NCI-H1436 treated with DMSO at 0.1 percent for 48 hours (cell line): Measurements from ENCODE around the gene NAALADL2.

ENCODE experiments used
- DNase-seq: peaks from one replicate; lab custom pipeline; 2025; lab: John Stamatoyannopoulos, UW

The NAALADL2 gene

DNA sequence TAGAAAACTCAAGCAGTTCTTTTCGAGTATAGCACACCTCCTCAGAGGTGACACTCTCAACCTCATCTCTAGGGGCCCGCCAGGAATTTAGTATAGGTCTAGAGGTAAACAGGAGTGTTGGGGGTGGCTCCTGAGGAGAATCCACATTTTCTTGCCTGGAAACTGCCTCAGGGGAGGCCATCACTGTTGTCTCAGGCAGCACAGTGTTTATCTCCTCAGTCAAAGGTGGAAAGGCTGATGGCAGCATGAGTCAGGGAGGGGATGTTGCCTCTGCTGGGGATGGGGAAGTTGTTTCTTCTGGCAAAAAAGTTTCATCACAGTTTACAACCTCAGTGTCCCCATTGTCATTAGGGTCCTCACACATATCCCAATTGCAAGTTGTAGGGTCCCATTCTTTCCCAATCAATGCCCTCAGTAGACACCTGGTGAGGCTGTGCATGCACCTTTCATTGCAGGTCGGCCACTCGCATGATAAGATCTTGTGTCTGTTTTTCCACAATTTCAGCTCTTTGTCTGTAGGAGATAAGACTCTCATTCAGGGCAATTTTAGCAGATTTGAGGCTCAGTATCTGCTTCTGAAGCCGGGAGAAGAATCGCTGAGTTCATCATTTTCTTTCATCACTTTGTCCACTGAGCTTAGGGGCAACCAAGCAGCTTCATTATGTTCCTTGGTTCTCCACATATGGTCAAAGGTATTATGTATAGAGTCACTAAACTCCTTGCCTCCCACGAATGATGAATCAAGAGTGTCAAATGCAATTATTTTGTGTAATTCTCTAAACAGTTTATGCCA is 25.8 kb downstream of the NAALADL2 start:
- DNase-seq, result no peak

DNA sequence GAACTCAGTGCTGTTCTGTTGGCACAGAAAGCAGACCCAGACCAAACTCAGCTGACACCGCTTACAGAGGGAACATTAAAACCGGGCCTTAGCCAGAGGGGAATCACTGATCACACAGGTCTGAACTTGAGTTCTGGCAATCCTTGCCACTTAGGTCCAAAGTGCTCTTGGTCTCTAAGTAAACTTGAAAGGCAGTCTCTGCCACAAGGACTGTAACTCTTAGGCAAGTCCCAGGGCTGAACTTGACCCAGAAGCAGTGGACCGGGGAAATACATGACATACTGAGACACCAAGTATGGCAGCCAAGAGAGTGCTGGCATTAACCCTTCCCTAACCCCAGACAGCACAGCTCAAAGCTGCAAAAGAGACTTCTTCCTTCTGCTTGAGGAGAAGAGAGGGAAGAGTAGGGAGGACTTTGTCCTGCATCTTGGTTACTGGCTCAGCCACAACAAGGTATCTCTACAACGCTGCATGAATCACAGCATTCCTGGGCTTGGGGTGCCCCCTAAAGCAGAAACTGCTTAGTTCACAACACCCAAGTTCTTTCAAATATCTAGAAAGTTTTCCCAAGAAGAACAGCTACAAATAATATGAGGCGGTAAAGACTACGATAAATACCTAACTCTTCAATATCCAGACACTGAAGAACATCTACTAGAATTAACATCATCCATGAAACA is 32.5 kb downstream of the NAALADL2 start:
- DNase-seq, result no peak

GRCh38 chr3:174907027-174907426 is 47.9 kb downstream of the NAALADL2 start:
- no peak for DNase-seq

DNA sequence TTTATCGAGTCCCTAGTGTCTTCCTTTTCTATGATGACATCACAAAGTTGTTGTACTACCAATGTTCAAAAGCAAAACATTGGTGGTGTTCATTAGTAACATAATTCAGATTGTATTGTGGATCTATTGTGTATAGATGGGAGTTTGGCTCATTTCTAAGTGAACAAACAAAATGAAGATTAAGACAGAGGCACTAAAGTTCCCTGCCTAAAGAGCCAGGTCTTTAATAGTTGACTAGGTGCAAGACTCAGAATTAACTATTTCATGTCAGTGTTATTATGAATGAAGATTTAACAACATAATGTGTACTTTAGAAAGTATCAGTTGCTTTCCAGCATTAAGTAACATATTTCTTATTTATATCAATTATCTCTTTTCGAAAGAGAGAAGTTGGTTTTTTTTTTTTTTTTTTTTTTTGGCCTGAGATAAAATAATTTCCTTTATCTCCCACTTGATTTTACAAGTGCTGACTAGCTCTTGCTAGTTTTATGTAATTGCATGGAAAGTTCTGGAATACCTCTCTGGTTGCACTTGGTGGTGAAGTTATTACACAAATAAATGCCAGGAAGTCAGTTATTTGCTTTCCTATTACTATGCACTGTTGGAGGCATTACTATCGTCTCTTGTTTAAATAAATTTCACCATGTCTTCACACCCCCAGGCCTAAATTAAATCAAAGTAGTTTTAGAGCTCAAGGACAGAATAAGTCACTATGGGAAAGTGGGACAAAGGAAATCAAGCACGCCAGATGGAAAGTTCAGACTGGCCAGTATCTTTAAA is 48.7 kb downstream of the NAALADL2 start:
- DNase-seq, result no peak

- no peak for DNase-seq
Observed at GRCh38 chr3:174931473-174932353, 72.6 kb downstream of the NAALADL2 start.

GRCh38 chr3:174936590-174936989 is 77.5 kb downstream of the NAALADL2 start:
- DNase-seq, result no peak

GRCh38 chr3:174937478-174937877 is 78.3 kb downstream of the NAALADL2 start:
- DNase-seq, result no peak

DNA sequence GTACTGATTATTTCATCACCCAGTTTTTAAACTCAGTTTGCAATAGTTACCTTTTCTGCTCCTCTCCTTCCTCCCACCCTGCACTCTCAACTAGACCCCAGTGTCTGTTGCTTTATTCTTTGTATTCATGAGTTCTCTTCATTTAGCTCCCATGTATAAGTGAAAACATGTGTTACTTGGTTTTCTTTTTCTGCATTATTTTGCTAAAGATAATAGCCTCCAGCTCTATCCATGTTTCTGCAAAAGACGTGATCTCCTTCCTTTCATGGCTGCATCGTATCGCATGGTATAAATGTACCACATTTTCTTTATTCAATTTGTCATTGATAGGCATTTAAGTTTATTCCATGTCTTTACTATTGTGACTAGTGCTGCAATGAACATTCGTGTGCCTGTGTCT is 79.0 kb downstream of the NAALADL2 start:
- DNase-seq, result no peak

DNA sequence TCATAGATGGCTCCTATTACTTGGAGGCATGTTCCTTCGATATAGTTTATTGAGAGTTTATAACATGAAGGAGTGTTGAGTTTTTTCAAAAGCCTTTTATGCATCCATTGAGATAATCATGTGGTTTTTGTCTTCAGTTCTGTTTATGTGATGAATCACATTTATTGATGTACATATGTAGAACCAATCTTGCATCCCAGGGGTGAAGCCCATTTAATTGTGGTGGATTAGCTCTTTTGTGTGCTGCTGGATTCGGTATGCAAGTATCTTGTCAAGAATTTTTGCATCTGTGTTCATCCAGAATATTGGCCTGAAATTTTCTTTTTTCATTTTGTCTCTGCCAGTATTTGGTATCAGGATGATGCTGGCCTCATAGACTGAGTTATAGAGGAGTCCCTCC is 81.0 kb downstream of the NAALADL2 start:
- DNase-seq, result no peak

DNA sequence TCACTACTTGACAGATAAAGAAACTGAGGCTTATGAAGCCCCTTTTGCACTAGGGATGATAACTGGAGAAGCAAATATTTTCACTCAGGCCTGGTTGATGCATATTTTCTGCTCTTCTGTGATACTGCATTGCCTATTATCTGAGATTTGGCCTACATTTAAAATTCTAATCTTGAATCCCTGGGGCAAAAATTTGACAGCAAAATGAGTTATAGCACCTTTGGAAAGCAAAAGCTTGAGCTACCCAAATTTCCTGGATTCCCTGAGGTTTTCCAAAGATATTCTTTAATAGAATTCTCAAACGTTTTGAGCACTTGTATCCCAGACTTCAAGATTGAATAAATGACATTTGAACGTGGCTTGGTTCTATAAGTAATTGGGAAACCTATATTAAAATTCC is 86.1 kb downstream of the NAALADL2 start:
- DNase-seq, result no peak

- no peak for DNase-seq
Observed at GRCh38 chr3:174945951-174946350, 86.8 kb downstream of the NAALADL2 start.

- no peak for DNase-seq
Observed at GRCh38 chr3:174949523-174949922, 90.4 kb downstream of the NAALADL2 start.

DNA sequence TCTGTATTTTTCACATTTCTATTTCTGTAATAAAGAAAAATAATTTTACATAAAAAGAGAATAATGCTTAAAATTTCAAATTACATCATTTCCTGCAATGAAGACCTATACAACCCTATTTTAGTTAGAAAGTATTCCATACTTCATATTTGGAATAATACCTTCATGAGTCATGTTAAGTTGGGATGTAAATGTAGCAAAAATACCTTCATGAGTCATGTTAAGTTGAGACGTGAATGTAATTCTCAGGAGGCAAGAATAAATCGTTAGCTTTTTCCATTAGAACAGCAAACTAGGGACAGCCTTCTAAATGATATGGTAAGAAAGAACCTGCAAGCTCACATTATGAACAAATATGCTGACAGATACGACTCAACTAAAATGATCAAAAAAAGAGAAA is 91.9 kb downstream of the NAALADL2 start:
- DNase-seq, result no peak

- DNase-seq, result no peak
Observed at GRCh38 chr3:174951498-174952005, 92.4 kb downstream of the NAALADL2 start.

DNA sequence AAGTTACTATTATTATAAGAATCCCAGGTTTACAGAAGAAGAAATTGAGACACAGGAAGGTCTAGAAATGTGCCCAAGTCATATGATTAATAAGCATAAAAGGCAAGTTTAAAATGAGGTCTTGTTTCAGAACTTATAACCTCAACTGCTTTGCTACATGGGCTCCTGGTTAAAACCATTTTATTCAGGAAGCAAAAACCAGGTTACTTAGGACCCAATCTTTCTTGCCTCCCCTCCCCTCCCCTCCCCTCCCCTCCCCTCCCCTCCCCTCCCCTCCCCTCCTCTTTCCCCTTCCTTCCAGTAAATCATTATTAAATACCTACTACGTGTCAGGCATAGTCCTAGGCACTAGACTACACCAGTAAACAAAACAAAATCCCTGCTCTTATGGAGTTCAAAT is 93.9 kb downstream of the NAALADL2 start:
- no peak for DNase-seq

GRCh38 chr3:174955513-174956016 is 96.4 kb downstream of the NAALADL2 start:
- DNase-seq, result no peak

DNA sequence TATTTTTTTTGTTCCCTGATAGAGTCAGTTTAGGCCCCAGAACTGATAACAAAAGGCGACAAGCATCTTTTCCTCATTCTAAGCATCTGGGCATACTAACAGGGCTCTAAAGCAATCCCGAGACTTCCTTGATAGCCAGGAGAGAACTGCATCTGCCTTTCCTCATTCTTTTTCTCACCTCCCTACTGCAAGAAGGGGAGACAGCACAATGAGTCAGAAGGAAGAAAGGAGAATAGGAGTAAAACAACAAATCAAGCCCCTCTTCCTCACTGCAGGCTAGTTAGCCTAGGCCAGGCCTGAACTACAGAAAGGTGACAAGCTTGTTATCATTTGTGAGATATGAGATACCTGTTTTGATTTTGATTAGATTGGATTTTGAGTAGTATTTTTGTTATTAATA is 97.9 kb downstream of the NAALADL2 start:
- no peak for DNase-seq

DNA sequence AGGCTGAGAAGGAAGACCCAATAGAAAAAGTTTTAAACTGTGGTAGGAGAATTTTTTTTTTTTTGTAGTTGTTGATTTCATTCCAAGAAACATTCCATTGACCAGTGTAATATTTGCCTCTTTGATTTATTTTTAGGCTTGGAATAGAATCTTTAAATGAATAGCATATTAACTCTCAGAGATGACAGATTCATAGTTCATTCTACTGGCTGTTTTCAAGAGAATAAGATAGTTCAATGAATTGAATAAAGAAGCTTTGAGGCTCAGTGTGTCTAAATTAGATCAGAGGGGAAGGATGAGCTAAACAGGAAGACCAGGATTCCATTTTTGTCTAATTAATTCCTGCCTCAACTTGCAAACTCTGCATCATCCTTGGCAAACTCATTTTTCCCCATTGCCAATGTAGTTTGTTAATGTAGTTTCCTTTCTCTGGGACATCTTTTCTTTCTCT is 98.4 kb downstream of the NAALADL2 start:
- DNase-seq, result no peak

- DNase-seq, result no peak
Observed at GRCh38 chr3:174958671-174959328, 99.7 kb downstream of the NAALADL2 start.

DNA sequence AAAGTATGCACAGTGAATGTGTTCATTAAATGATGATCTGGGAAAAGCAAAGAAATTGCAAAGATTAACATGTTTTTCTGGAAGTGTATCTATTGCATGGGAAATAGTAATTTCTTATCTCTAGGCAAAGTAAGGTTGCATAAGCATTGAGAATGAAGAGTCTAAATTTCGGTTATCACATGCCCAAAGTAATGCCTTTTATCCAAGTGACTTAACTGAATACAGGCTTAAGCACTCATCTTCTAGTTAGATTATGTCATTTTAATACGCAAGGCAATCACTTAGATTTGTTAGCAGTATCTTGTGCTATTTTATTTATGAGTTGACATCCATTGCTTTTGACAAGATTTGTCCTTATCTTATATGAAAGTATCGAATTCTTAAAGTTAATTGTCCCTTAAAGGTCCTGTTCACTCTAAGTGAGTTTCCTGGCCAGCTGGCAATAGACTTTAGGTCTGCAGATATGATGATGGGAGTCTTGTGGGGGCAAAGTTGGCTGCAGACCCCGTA is 100.5 kb downstream of the NAALADL2 start:
- DNase-seq, result no peak

GRCh38 chr3:174960898-174961297 is 101.8 kb downstream of the NAALADL2 start:
- no peak for DNase-seq
